Nephron (organoid): ENCODE measurements around the gene KIFAP3.

Experiments used
- H3K27ac Mint-ChIP-seq, 3 experiments: 2 replicates each; pipeline ENCODE4 v1.8.0; 2020; ENCODE audit warnings: mixed read lengths in 3 of 3, mild to moderate bottlenecking in 2 of 3, moderate library complexity in 1 of 3
- H3K27me3 Mint-ChIP-seq: 2 replicates; pipeline ENCODE4 v1.8.0; 2021; ENCODE audit warnings: low read depth, mild to moderate bottlenecking, moderate library complexity, mixed read lengths
- H3K36me3 Mint-ChIP-seq: 2 replicates; pipeline ENCODE4 v1.8.0; 2020; ENCODE audit warnings: low read depth, mixed read lengths
- H3K4me1 Mint-ChIP-seq: 2 replicates; pipeline ENCODE4 v1.8.0; 2020; ENCODE audit warnings: mixed read lengths
- H3K4me3 Mint-ChIP-seq, 3 experiments: 2 replicates each; pipeline ENCODE4 v1.8.0; 2020; ENCODE audit warnings: mild to moderate bottlenecking in 3 of 3, mixed read lengths in 3 of 3, moderate library complexity in 2 of 3
- H3K9me3 Mint-ChIP-seq: 2 replicates; pipeline ENCODE4 v1.8.0; 2020; ENCODE audit warnings: mixed read lengths
- CTCF ChIP-seq, 3 experiments: fragments of 200-600 bp; sonication (generic); IDR thresholded peaks; one replicate each; pipeline ENCODE4 v1.5.0; 2021; ENCODE audit warnings: antibody characterized with exemption in 3 of 3; ENCODE audit not compliant: unreplicated experiment in 3 of 3

The KIFAP3 gene

GRCh38 chr1:169901115-169901514 lies 173.4 kb downstream of the KIFAP3 start:
- no peak for TF ChIP-seq CTCF (IDR thresholded peaks at IDR 0.05; ENCODE audit: unreplicated experiment in 3 of 3)
- H3K4me1 Mint-ChIP-seq = no peaks in the 10 kb centered on the region
- no peak overlapping the region for H3K4me3 Mint-ChIP-seq

GRCh38 chr1:169900571-169900970 lies 173.9 kb downstream of the KIFAP3 start:
- no peaks in the 10 kb centered on the region for H3K36me3 Mint-ChIP-seq
- H3K27ac Mint-ChIP-seq = no peak overlapping the region
- H3K4me1 Mint-ChIP-seq = no peaks in the 10 kb centered on the region
- peaks cover 4% of the 10 kb centered on the region for H3K9me3 Mint-ChIP-seq
- H3K27me3 Mint-ChIP-seq = no peaks in the 10 kb centered on the region
- no peak overlapping the region for H3K4me3 Mint-ChIP-seq
- no peak for TF ChIP-seq CTCF (IDR thresholded peaks at IDR 0.05; ENCODE audit: unreplicated experiment in 3 of 3)

More at GRCh38 chr1:169901115-169901514, 173.4 kb downstream of the KIFAP3 start:
- Mint-ChIP-seq H3K27ac (no peak overlapping the region), H3K27me3 (no peaks in the 10 kb centered on the region), H3K36me3 (no peaks in the 10 kb centered on the region), H3K9me3 (peaks cover 4% of the 10 kb centered on the region)

GRCh38 chr1:169899519-169900217 lies 174.8 kb downstream of the KIFAP3 start:
- Mint-ChIP-seq H3K4me3 (no peak overlapping the region), H3K27ac (no peak overlapping the region), H3K4me1 (no peaks in the 10 kb centered on the region), H3K9me3 (peaks cover 4% of the 10 kb centered on the region), H3K36me3 (no peaks in the 10 kb centered on the region), H3K27me3 (no peaks in the 10 kb centered on the region)
- no peak for TF ChIP-seq CTCF (IDR thresholded peaks at IDR 0.05; ENCODE audit: unreplicated experiment in 3 of 3)

- Mint-ChIP-seq H3K4me1 (peaks cover 16% of the 10 kb centered on the region), H3K27me3 (no peaks in the 10 kb centered on the region), H3K27ac (peak overlapping the region in 2 of 3 experiments; percentile 9 to 29), H3K4me3 (peak overlapping the region; percentile 4 to 24 (median 9)), H3K36me3 (no peaks in the 10 kb centered on the region), H3K9me3 (no peaks in the 10 kb centered on the region)
- no peak for TF ChIP-seq CTCF (IDR thresholded peaks at IDR 0.05; ENCODE audit: unreplicated experiment in 3 of 3)
Observed at GRCh38 chr1:169896013-169896412, 178.5 kb downstream of the KIFAP3 start.

- no peaks in the 10 kb centered on the region for H3K36me3 Mint-ChIP-seq
- H3K27ac Mint-ChIP-seq = peak overlapping the region; percentile 99
- no peaks in the 10 kb centered on the region for H3K27me3 Mint-ChIP-seq
- H3K4me3 Mint-ChIP-seq = peak overlapping the region; percentile 83 to 92 (median 90)
- no peaks in the 10 kb centered on the region for H3K9me3 Mint-ChIP-seq
- TF ChIP-seq CTCF (IDR thresholded peaks at IDR 0.05; ENCODE audit: unreplicated experiment in 3 of 3) = no peak
- H3K4me1 Mint-ChIP-seq = peaks cover 24% of the 10 kb centered on the region
Observed at GRCh38 chr1:169894424-169895145, 179.9 kb downstream of the KIFAP3 start.
